Esophagus squamous epithelium (tissue), 4 donors: ENCODE data around the gene B3GALT6.

Source experiments
- CTCF ChIP-seq, 6 experiments: fragments of 450-650 bp in 4 of 6; fragments of 200-600 bp in 2 of 6; sonication (generic) in 2 of 6; IDR thresholded peaks; one replicate each; pipeline ENCODE4 v1.5.1; 2016 to 2019; ENCODE audit warnings: antibody characterized with exemption in 6 of 6, mild to moderate bottlenecking in 4 of 6, moderate library complexity in 4 of 6
- POLR2A ChIP-seq, 4 donors: fragments of 450-650 bp; IDR thresholded peaks; one replicate each; pipeline ENCODE4 v1.6.1; 2017; ENCODE audit warnings: antibody characterized with exemption in 4 of 4, mild to moderate bottlenecking in 4 of 4, moderate library complexity in 3 of 4

- TF ChIP-seq CTCF (IDR thresholded peaks at IDR 0.05) (no peak), POLR2A (IDR thresholded peaks at IDR 0.05) (no peak)
Measured at GRCh38 chr1:1278620-1279019, 46.6 kb downstream of the B3GALT6 start.
